GM12864 (cell line): ENCODE measurements around the gene TOLLIP.

Experiments
- DNase-seq: peaks from one replicate; pipeline ENCODE4 v3.0.0-alpha.2; 2011; ENCODE audit warnings: low read depth
- H3K4me3 ChIP-seq: 2 replicates; pipeline ENCODE4 v1.5.1; 2011; ENCODE audit warnings: mild to moderate bottlenecking, low read depth, low read length, control low read depth
- CTCF ChIP-seq: IDR thresholded peaks from 2 replicates; pipeline ENCODE4 v1.5.1; 2011; ENCODE audit warnings: low read depth, mild to moderate bottlenecking, moderate library complexity, low read length, control low read depth, inconsistent platforms; ENCODE audit errors: missing control alignments

Gene TOLLIP

DNA sequence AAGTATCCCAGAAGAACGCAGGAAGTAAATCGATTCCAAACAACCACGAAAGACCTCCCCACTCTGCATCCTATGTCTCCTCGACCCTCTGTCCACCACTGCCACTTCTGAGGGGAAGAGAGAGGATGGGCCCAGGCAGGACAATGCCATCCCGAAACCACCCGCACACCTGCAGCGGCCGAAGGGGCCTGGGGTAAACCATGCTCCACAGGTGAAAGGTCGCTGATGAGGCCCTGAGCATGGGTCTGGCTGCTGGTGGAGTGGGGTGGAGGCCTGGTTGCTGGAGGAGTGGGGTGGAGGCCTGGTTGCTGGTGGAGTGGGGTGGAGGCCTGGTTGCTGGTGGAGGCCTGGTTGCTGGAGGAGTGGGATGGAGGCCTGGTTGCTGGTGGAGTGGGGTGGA is 13.1 kb downstream of the TOLLIP start:
- TF ChIP-seq CTCF: no peak
- no peak for DNase-seq

DNA sequence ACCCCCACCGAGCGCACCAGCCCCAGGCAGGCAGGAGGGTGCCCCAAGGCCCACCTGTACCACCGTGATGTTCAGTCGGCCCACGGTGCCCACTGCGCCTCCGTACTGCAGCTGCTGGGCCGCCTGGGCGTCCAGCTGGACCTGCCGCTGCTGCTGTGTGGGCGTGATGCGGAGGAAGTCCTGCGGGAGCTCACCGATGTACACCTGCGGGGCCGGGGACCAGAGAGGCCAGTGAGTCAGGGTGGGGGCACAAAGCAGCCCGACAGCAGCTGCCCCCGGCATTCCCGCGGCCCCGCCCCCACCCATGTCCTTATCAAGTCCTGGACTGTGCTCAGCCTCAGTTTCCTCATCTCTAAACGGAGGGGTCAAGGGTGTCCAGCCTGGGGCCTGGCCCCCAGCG is 13.8 kb downstream of the TOLLIP start:
- TF ChIP-seq CTCF: no peak
- DNase-seq: no peak

More for the DNA sequence above, 13.1 kb downstream of the TOLLIP start:
- no peak overlapping the region for H3K4me3 ChIP-seq

GRCh38 chr11:1295086-1295485 is 14.3 kb downstream of the TOLLIP start:
- TF ChIP-seq CTCF: no peak
- no peak overlapping the region for H3K4me3 ChIP-seq
- DNase-seq: no peak

More for the DNA sequence above, 13.8 kb downstream of the TOLLIP start:
- H3K4me3 ChIP-seq: no peak overlapping the region

GRCh38 chr11:1293619-1294015 is 15.8 kb downstream of the TOLLIP start:
- DNase-seq: no peak
- H3K4me3 ChIP-seq: no peak overlapping the region
- peak; percentile 37 for TF ChIP-seq CTCF

DNA sequence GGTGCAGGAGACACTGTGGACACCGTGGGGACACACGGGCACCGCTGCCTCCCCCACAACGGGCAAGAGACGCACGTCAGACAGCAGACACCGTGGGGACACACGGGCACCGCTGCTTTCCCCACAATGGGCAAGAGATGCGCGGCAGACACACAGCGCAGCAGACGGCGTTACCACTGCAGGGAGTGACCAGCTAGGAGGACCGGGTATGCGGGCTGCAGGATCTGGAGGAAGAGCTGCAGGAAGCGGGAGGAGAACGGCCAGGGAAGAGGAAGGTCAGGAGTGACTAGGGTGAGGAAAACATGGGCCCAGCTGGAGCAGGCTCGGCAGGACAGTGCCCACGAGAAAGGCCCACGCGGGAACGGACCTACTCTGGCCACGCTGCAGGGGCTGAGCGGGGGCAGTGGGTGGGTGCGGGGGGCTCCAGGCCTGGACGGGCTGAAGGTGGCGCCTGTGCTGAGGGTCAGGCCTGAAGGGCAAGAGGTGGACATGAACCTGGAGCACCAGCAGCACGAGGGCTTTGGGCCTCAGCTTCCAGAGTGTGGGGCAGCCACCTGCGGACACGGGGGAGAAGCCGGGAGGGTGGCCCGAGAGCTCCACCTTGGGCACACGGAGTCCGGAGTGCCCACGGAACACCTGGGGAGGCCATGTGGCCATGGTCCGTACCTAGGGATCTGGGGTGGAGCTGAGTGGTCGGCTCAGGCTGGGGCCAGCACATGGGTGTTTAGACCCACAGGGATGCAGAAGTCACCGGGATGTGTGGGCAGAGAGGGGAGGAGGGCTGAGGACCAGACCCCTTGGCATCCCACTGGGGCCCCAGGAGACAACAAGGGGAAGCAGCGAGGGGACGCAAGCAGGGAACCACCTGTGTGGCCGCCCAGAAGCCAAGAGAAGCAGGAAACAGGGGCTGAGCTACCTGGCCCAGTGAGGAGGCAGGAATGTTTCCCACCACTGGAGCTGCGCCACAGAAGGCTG is 16.5 kb downstream of the TOLLIP start:
- no peak overlapping the region for H3K4me3 ChIP-seq
- DNase-seq: no peak
- TF ChIP-seq CTCF: no peak

DNA sequence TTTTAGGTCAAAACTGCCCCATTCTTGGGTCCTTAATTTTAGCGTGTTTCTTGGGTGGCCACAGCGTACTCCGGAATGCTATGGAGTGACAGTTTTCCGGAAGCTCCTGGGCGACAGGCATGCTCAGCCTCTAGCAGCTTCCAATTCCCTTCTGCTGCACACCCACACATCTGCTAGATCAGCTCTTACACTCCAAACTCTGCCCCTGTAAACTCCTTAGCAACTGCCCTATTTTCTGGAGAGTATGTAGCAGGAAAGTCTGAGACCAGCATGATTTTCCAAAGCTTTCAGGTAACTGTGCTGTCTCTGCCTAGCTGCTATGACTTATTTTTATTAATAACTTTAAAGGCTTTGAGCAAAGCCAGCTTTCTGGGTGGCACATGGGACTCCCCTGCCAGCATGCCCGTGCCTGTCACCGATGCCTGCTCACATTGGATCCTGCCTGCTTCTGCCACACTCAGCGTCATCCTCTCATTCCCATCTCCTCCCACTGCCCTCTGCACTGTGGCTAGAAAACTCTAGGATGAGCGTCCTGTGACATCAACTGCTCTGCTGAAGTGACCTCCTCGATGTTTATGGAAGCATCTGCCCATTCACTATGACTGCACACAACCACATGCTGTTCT is 17.3 kb downstream of the TOLLIP start:
- no peak overlapping the region for H3K4me3 ChIP-seq
- no peak for TF ChIP-seq CTCF
- no peak for DNase-seq
